OCI-LY7 (cell line): ENCODE data around the gene FKBP10.

ENCODE experiments used
- CTCF ChIP-seq: fragments of 200-600 bp; sonication (generic); conservative IDR thresholded peaks from 2 replicates; pipeline ENCODE4 v1.5.1; 2014; ENCODE audit warnings: mild to moderate bottlenecking, antibody characterized with exemption, low read length, moderate library complexity, mixed read lengths
- EZH2phosphoT487 ChIP-seq: fragments of 200-600 bp; sonication (generic); IDR thresholded peaks from 2 replicates; pipeline ENCODE4 v1.6.1; 2018; ENCODE audit warnings: low read depth, borderline replicate concordance, mild to moderate bottlenecking, mixed run types, antibody characterized with exemption, low read length, moderate library complexity, mixed read lengths

GRCh38 chr17:41801374-41802271, 11.2 kb upstream of the FKBP10 start:
- TF ChIP-seq CTCF (peak; percentile 97), EZH2phosphoT487 (no peak)
